ENCODE results near the gene DBH.
A peak's percentile ranks its signal among the peaks of the same experiment; 100 is the strongest.

Gene DBH

DNA sequence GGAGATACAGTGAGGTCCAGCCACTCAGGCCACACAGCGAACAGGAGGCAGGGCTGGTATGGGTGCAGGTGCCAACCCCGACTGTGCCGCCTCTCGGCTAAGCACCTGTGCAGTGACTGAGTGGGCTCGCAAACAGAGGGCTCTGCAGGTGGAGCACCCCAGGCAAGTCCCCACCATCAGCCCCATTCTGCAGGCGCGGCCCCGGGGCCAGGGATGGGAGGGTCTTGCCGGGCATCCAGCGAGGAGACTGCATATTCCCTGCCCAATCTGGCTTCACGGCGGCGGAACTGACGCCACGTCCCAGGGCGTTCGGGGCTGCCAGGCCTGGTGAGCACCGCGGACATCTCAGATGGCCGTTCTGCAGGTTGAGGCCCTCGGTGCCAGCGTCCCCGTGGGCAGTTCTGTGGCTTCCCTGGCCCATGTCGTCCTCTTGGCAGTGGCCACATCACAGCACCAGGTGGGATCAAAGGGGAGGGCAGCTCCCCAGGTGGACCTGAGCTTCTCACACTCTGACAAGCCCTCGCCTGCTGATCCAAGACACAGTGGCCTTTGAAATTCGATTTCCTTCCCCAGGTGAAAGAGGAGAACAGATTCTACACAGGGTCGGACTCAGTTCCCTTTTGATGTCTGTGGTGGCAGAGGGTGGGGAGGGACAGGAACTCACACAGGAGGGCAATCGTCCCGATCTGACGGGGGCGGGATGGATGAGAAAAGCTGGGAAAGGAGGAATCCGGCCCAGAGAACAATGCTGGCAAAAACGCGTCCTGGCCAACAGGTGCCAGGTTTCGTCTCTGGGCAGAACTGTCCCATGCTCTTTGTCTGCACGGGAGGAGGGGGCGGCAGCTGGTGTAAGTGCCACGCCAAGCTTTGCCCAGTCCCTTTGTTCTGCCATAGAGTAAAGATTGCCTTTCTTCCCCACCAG is 18.8 kb downstream of the DBH start:
- H3K9me3 ChIP-seq (ENCODE audit: insufficient read depth, low read length) = no peaks in the 10 kb centered on the region
- H3K27me3 ChIP-seq (ENCODE audit: insufficient read depth, insufficient read length) = peaks cover 34% of the 10 kb centered on the region
- H3K4me1 ChIP-seq (ENCODE audit: insufficient read depth, insufficient read length) = peaks cover 18% of the 10 kb centered on the region
- no peaks in the 10 kb centered on the region for H3K36me3 ChIP-seq (ENCODE audit: insufficient read depth, insufficient read length, low read length)
- no peak overlapping the region for H3K4me3 ChIP-seq (ENCODE audit: insufficient read length, low read depth)
- TF ChIP-seq ZNF274 (IDR thresholded peaks at IDR 0.05; ENCODE audit: low read depth, low read length) = no peak
- no peak for TF ChIP-seq YY1 (IDR thresholded peaks at IDR 0.05; ENCODE audit: insufficient read depth, insufficient read length)
- no peak for TF ChIP-seq SUZ12 (IDR thresholded peaks at IDR 0.05; ENCODE audit: extremely low read depth, insufficient read depth, insufficient read length)
- H3K9ac ChIP-seq (ENCODE audit: insufficient read length, low read depth) = no peak overlapping the region
- no peak for DNase-seq (ENCODE audit: low read depth, low spot score)

- TF ChIP-seq ZNF274 (IDR thresholded peaks at IDR 0.05; ENCODE audit: low read depth, low read length) (no peak), YY1 (IDR thresholded peaks at IDR 0.05; ENCODE audit: insufficient read depth, insufficient read length) (no peak), SUZ12 (IDR thresholded peaks at IDR 0.05; ENCODE audit: extremely low read depth, insufficient read depth, insufficient read length) (no peak)
Measured at GRCh38 chr9:133655701-133656100, 19.5 kb downstream of the DBH start.

DNA sequence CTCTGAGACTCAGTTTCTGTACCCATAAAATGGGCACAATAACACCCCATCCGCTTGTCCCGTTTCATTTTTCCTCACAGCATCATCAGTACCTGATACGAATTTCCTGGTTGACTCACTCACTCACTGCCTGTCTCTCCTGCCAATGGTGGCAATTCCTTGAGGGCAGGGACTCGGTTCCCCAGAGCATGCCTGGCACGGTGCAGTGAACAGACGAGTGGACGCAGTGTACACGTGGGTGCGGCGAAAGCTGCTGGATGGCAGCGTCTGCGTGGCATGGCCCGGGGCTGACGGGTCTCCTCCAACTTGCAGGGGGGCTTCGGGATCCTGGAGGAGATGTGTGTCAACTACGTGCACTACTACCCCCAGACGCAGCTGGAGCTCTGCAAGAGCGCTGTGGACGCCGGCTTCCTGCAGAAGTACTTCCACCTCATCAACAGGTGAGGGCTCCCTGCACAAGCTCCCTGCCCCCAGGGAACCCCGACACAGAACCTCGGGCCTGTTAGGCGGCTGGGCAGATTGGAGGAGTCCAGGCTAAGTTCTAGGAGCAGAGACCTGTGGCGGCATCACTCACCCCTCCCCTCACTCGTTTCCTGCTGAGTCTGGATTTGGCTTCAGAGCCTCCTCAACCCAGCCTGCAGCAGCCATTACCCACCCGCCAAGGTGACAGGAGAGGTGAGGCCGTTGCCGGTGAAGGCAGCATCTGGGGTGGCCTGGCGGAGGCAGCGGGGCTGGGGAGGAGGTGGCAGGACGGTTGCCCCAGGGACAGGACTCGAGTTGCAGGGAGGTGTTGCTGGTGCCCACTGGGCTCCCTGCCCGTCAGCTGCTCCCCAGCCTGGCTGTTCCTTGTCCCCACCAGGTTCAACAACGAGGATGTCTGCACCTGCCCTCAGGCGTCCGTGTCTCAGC is 20.3 kb downstream of the DBH start:
- Histone ChIP-seq H3K36me3 (ENCODE audit: insufficient read depth, insufficient read length, low read length) (no peaks in the 10 kb centered on the region), H3K9ac (ENCODE audit: insufficient read length, low read depth) (peak overlapping the region; percentile 3), H3K4me1 (ENCODE audit: insufficient read depth, insufficient read length) (peaks cover 18% of the 10 kb centered on the region), H3K27me3 (ENCODE audit: insufficient read depth, insufficient read length) (peaks cover 38% of the 10 kb centered on the region), H3K9me3 (ENCODE audit: insufficient read depth, low read length) (no peaks in the 10 kb centered on the region), H3K4me3 (ENCODE audit: insufficient read length, low read depth) (no peak overlapping the region)
- DNase-seq (ENCODE audit: low read depth, low spot score) = no peak
- TF ChIP-seq ZNF274 (IDR thresholded peaks at IDR 0.05; ENCODE audit: low read depth, low read length) (no peak), SUZ12 (IDR thresholded peaks at IDR 0.05; ENCODE audit: extremely low read depth, insufficient read depth, insufficient read length) (no peak), YY1 (IDR thresholded peaks at IDR 0.05; ENCODE audit: insufficient read depth, insufficient read length) (no peak)

More at GRCh38 chr9:133655701-133656100, 19.5 kb downstream of the DBH start:
- Histone ChIP-seq H3K36me3 (ENCODE audit: insufficient read depth, insufficient read length, low read length) (no peaks in the 10 kb centered on the region), H3K4me3 (ENCODE audit: insufficient read length, low read depth) (no peak overlapping the region), H3K9ac (ENCODE audit: insufficient read length, low read depth) (no peak overlapping the region), H3K27me3 (ENCODE audit: insufficient read depth, insufficient read length) (peaks cover 41% of the 10 kb centered on the region), H3K4me1 (ENCODE audit: insufficient read depth, insufficient read length) (peaks cover 18% of the 10 kb centered on the region), H3K9me3 (ENCODE audit: insufficient read depth, low read length) (no peaks in the 10 kb centered on the region)
- no peak for DNase-seq (ENCODE audit: low read depth, low spot score)

DNA sequence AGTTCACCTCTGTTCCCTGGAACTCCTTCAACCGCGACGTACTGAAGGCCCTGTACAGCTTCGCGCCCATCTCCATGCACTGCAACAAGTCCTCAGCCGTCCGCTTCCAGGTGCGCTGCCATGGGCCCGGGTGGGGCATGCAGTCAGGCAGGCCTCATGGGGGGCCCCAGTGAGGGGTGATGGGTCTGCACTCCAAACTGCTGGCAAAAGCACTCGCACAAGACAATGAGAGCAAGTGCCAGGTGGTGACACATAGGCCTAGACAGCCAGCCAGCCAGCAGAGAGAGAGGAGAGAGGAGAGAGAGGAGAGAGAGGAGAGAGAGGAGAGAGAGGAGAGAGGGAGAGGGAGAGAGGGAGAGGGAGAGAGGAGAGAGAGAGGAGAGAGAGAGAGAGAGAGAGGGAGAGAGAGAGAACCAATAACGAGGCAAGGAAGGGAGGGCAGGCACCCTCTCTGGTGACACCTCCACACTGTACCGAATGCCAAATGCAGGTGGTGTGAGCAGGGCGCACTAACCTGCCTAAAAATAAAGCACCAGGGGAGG is 21.0 kb downstream of the DBH start:
- H3K4me1 ChIP-seq (ENCODE audit: insufficient read depth, insufficient read length) = peaks cover 18% of the 10 kb centered on the region
- no peaks in the 10 kb centered on the region for H3K36me3 ChIP-seq (ENCODE audit: insufficient read depth, insufficient read length, low read length)
- H3K4me3 ChIP-seq (ENCODE audit: insufficient read length, low read depth) = no peak overlapping the region
- no peak overlapping the region for H3K9ac ChIP-seq (ENCODE audit: insufficient read length, low read depth)
- DNase-seq (ENCODE audit: low read depth, low spot score) = no peak
- peaks cover 38% of the 10 kb centered on the region for H3K27me3 ChIP-seq (ENCODE audit: insufficient read depth, insufficient read length)
- H3K9me3 ChIP-seq (ENCODE audit: insufficient read depth, low read length) = no peaks in the 10 kb centered on the region
- TF ChIP-seq SUZ12 (IDR thresholded peaks at IDR 0.05; ENCODE audit: extremely low read depth, insufficient read depth, insufficient read length) (no peak), YY1 (IDR thresholded peaks at IDR 0.05; ENCODE audit: insufficient read depth, insufficient read length) (no peak), ZNF274 (IDR thresholded peaks at IDR 0.05; ENCODE audit: low read depth, low read length) (no peak)

DNA sequence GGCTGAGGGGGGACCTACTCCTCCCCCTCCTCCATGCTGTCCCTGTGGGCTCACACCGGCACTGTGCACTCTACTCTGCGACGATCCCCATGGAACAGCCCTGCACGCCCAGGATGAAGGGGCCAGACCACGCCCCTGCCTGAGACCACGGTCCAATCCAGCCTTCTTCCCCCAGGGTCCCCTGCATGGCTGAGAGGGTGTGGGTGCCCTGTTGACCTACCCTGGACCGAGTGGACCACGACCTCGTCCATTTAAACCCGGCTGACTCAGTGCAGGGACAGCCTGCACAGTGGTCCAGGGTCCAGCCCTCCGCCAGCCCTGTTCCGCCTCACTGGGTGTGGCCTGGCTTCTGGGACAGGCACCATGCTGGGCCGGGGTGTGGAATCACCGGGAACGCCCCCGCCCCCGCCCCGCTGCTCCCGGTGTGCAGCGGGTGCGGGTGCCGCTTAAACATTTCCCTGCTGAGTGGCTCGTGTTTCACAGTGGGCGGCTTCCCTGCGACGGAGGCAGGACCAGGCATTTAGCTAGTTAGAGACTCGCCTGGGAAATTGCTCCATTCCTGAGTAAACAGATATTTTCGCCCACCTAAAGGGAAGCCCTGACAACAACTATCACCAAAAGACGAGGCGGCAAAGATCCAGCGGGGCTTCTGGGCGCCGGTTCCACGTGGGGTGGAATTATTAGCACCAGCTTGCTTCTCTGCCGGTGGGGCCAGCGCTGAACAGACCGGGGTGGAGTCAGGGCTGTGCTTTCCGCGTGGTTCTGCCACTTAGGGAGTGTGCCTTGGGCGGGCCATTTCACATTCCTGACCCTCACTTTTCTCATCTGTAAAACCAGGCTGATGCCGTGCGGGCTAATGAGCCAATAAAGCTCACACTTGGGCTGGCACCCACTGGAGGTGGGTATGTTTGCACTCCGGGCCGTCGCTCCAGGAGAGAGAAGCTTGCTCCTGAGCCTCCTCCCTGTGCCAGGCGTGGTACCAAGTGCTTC is 22.6 kb downstream of the DBH start:
- no peak for DNase-seq (ENCODE audit: low read depth, low spot score)
- H3K9ac ChIP-seq (ENCODE audit: insufficient read length, low read depth) = peak overlapping the region; percentile 53
- peaks cover 18% of the 10 kb centered on the region for H3K4me1 ChIP-seq (ENCODE audit: insufficient read depth, insufficient read length)
- H3K36me3 ChIP-seq (ENCODE audit: insufficient read depth, insufficient read length, low read length) = no peaks in the 10 kb centered on the region
- H3K9me3 ChIP-seq (ENCODE audit: insufficient read depth, low read length) = no peaks in the 10 kb centered on the region
- peaks cover 35% of the 10 kb centered on the region for H3K27me3 ChIP-seq (ENCODE audit: insufficient read depth, insufficient read length)
- TF ChIP-seq YY1 (IDR thresholded peaks at IDR 0.05; ENCODE audit: insufficient read depth, insufficient read length) = no peak
- TF ChIP-seq SUZ12 (IDR thresholded peaks at IDR 0.05; ENCODE audit: extremely low read depth, insufficient read depth, insufficient read length) = no peak
- no peak for TF ChIP-seq ZNF274 (IDR thresholded peaks at IDR 0.05; ENCODE audit: low read depth, low read length)
- peak overlapping the region; percentile 27 for H3K4me3 ChIP-seq (ENCODE audit: insufficient read length, low read depth)

DNA sequence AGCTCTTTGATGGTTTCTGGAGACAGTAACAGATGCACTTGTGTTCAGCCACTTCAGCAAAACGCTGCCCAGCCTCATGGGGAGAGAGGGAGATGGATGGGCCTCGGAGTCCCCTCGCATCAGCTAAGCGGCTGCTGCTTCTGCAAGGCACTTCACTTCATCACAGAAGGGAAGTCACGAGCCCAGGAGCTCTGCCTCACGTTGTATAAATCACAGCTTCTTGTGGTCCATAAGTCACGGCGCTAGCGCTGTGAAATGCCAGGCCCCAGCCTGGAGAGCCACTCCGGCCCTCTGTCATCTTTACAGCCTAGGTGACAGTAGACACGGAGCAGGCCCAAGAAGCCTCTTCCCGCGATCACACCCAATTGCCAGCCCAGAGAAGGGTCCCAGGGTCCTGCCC is 23.4 kb downstream of the DBH start:
- Histone ChIP-seq H3K4me1 (ENCODE audit: insufficient read depth, insufficient read length) (peaks cover 18% of the 10 kb centered on the region), H3K9ac (ENCODE audit: insufficient read length, low read depth) (peak overlapping the region; percentile 53), H3K4me3 (ENCODE audit: insufficient read length, low read depth) (no peak overlapping the region), H3K9me3 (ENCODE audit: insufficient read depth, low read length) (no peaks in the 10 kb centered on the region), H3K36me3 (ENCODE audit: insufficient read depth, insufficient read length, low read length) (no peaks in the 10 kb centered on the region), H3K27me3 (ENCODE audit: insufficient read depth, insufficient read length) (peaks cover 35% of the 10 kb centered on the region)
- DNase-seq (ENCODE audit: low read depth, low spot score) = no peak
- TF ChIP-seq YY1 (IDR thresholded peaks at IDR 0.05; ENCODE audit: insufficient read depth, insufficient read length) (no peak), SUZ12 (IDR thresholded peaks at IDR 0.05; ENCODE audit: extremely low read depth, insufficient read depth, insufficient read length) (no peak)

Measured in NT2/D1 (cell line).